NCI-H1105 treated with DMSO at 0.1 percent for 48 hours (cell line): ENCODE data around the gene FAM98B.

Experiments
- DNase-seq: peaks from one replicate; lab custom pipeline; 2025; lab: John Stamatoyannopoulos, UW

Gene FAM98B

DNA sequence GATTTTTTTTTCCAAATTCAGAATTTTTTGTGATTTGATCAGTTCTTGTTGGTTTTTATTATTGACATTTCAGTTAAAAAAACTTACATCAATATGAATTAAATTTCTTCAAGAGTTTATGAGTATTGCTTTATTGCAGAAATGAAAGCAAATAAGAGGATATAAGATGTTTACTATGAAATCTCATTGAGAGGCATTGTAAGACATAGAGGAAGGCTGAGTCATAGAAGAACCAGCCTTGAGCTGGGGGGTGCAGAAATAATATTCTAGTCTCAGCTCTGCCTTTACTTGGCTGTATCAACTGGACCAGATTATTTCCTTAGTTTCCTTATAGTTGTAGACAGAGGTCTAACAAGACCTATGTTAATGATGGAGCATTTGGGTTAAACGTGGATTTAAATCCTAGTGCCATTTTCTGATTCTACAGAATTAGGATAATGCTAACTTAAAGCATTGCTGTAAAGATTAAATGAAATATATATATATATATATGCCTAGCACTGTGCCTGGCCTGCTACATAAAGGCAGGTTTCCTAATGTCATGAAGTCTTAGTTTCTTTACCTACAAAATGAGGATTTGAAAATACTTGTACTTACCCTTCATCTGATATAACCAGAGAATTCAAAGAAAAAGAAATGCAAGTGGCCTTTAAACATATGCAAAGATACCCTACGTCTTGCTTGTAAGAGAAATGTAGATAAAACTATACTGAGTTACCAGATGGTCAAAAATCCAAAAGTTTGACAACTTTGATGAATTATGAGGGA, 7.3 kb downstream of the FAM98B start:
- DNase-seq = no peak

DNA sequence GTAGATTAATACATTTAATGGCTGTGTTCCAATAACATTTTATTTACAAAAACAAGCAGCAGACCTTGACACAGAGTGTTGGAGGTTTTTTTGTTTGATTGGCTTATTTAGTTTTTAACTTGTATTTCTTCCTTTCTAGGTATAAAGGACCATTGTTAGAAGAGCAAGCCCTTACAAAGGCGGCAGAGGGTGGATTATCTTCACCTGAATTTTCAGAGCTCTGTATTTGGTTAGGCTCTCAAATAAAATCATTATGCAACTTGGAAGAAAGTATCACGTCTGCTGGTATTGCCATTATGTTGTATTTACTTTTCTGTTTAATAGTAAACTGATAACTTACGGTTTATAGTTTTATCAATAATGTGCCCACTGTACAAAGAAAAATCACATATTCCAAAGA, 10.0 kb downstream of the FAM98B start:
- DNase-seq = peak; percentile 65

DNA sequence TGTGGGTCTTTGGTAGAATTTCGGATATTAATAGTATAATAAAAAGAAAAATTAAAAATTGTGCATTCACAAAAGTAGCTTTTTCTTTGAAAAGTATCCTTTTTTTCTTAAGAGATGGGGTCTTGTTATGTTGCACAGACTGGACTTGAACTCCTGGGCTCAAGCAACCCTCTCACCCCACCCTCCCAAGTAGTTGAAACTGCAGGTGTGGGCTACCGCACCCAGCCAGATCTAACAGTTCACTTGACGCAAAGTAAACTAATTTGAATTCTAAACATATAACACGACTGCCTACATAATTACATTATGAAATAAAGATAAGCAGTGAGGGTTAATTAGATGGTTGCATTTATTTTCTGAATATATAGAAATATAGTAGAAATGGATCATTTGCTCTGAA, 10.7 kb downstream of the FAM98B start:
- no peak for DNase-seq

DNA sequence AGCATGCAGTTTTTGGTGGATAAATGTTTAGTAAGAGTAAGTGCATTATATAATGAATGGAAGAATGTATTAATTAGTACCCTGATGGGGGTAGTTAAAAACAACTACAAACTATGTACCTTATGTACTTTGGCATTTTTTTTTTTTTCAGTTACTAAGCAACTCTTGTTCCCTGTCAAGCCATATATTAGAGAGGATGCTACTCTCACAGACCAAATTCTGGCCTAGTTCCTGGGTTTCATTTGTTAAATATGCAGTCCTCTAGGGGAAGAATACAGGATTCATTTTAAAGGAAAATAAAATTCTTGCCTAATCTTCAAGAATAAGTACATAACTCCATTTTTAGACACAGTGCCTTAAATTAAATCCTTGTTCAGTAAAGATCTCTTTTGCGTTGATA, 16.9 kb downstream of the FAM98B start:
- no peak for DNase-seq

DNA sequence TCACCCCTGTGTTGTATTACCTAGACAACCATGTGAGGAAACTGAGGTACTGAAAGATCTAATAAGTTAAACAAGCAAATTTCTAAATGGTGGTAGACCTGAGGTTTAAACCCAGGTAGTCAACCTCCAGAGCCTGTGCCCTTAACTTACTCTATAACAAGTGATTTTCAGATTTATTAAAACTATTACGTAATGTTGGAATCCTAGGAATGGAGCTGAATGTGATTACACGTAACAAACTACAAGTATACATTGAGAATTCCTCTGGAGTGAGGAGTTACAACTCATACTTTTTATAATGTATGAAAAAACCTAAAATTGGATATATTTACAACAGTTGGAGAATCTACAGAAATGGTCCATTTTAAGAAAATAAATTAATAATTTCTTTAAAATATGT, 18.0 kb downstream of the FAM98B start:
- no peak for DNase-seq

DNA sequence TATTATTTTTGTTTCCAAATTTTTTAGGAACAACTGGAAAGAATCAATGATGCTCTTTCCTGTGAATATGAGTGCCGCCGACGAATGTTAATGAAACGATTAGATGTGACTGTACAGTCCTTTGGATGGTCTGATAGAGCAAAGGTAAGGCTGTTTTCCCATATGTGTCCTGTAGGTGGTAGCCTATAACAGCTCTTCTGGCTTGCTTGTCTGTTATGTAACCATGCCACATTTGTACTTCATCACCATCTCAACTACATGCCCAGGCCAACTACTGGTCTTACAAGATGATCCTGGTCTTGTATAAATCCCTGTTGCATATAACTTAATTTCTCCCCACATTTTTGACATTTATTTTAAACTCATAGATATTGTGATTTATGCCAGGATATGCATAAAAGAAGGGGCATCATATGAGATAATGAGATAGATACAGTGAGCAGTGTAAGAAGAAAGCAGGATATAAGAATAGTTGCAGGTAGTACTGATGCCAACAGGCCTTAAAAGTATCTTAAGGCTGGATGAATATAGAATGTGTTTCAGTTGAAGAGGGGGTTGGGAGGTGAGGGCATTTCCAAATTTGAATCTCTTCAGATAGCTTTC, 20.3 kb downstream of the FAM98B start:
- peak; percentile 27 for DNase-seq

DNA sequence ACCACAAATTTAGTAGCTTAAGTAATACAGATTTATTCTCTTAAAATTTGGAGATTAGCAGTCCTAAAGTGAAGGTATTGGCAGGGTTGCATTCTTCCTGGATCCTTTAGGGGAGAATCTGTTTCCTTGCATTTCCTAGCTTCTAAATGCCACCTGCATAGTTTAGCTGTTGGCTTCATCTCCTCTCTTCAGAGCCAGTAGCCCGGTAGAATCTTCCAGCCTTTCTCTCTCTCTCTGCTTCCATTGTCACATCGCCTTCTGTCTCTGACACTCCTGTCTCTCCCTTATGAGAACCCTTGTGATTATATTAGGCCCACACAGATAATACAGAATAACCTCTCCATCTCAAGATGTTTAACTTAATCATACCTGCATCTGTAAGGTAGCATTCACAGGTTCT, 21.4 kb downstream of the FAM98B start:
- DNase-seq = no peak

DNA sequence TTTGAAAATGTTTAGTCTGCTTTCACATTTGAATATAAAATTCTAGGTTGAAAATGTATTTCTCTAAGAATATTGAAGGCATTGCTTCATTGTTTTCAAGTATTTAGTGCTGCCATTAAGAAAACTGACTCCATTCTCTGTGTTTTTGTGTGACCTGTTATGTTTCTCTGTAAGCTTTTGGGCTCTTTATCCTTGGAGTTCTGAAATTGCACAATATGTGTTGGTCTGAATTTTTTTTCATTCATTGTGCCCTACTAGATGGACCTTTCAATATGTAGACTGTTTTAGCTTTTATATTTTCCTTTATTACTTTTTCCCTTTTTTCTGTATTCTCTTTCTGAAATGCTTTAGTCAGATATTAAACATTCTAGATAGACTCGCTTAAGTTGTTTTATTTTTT, 22.2 kb downstream of the FAM98B start:
- no peak for DNase-seq

DNA sequence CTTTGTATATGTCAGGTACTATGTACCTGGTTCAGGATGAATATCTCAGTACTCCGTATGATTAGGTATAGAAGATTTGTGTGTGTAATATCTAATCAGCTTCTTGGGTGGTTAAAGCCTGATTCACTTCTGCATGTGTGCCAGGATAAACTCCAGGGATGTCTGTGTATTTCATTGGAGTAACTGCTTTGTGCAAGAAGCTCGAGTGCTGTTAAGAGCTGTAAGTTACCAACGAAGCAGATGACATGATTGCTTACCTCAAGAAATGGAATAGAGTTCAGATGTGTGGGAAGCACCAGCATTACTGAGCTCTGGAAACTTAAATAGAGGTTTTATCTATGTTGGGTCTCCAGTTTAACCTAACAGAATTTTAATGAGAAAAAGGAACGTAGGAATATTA, 23.7 kb downstream of the FAM98B start:
- DNase-seq = no peak

DNA sequence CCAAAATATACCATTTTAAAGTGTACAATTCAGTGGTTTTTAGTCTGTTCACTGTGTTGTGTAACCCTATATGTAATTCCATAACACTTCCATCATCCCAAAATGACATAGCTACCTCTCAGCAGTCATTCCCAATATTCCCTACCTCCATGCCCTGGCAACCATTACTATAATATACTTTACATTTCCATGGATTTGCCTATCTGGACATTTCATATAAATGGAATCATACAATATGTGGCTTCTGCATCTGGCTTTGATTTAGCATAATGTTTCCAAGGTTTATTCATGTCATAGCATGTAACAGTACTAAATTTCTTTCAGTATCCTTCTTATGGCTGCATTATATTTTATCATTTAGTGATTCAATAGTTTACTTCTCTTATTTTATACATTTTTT, 25.3 kb downstream of the FAM98B start:
- DNase-seq = no peak

DNA sequence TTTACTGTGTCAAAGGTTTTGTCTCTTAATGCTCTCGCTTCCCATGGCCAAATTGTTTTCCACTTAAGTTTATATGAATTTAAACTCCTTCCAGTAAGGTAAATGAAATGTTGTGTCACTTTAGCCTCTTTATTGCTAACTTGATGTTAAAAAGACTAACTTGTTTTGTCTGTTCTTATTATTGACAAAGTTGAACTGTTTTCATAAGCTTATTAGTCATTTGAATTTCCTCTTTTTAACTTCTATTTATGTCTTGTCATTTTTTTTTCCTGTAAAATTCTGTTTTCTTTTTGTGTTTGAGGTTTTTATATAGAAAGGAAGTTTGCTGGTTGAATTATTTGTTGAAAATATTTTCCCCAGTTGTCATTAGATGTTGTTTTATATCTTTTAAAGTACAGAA, 25.8 kb downstream of the FAM98B start:
- DNase-seq = no peak

DNA sequence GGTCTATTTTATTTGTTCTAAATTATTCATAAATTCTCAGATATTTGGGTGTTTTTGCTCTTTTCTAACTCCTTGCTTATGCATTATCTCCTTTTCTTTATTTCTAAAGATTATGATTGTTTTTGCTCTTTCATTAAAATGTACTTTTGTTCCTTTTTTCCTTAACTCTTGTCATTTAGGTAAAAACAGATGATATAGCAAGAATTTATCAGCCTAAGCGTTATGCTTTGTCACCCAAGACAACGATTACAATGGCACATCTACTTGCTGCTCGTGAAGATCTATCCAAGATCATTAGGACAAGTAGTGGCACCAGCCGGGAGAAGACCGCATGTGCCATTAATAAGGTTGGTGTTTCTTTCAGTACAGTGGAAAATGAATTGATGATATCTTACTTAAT, 27.2 kb downstream of the FAM98B start:
- DNase-seq = no peak

DNA sequence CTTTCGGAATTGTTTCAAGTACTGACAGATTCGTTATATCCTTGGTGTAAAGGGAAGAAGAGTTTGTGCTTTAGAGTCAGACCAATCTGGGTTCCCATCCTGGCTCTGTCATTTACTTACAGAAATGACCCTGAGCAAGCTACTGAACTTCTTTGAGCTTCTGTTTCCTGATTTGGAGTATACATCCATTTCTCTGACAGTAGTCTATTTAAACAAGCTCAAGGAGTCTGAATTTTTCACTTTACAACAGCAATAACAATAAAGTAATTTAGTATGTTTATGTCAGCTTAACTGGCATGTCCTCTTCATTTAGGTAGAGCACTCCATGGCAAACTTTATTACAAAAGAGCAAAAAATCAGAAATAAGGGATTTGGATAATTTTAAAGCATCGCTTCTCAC, 27.8 kb downstream of the FAM98B start:
- DNase-seq = no peak

DNA sequence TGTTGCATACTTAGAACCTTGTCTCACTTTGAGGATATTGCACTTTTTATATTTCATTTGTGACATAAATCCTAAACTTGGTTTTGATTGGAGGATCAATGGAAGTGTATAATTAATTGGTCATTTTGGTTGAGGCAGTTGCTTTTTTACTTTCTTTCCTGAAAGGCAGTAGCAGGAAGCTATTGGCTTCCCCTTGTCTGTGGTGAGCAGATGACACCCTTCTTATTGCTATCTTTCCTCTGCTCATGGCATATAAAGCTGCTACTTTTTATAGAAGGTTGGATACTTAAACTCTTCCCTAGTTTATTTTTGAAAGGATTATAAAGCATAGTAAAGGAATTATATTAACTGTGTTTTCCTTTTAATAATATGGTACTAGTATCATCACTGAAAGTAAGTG, 28.6 kb downstream of the FAM98B start:
- DNase-seq = no peak

DNA sequence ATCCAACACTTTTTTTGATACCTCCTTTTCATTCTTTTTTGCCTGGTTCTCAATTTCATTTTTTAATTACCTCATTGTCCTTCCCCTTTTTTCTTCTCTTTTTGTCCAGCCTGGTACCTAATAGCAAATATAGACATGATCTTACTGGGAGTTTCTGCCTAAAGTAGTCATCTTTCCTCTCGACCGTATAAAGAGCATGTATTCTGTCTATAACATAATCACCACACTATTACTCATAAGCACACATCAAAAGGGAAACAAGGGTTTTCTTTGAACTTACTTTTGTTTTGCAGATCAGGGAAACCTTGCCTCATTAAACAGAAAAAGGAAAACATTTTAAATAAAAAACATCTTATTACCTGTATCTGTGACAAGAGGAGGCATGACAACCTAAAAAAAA, 33.0 kb downstream of the FAM98B start:
- no peak for DNase-seq

DNA sequence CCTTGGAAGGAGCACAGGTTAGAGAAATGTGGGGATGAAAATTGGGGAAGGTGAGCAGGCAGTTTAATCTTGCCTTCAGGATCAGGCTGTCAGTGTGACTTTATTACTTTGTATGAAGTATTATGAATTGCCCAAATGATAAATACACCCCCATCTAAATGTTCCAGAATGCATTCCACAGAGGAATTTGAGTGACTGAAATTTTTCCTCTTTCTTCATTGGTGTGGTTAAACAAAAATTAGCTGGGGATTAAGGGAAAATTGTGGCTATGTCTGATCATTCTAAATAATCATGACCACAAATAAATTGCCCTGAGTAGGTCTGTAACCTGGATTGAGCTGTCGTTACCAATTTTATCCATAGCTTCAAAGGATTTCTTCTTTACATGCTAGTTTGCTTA, 33.5 kb downstream of the FAM98B start:
- DNase-seq = no peak

DNA sequence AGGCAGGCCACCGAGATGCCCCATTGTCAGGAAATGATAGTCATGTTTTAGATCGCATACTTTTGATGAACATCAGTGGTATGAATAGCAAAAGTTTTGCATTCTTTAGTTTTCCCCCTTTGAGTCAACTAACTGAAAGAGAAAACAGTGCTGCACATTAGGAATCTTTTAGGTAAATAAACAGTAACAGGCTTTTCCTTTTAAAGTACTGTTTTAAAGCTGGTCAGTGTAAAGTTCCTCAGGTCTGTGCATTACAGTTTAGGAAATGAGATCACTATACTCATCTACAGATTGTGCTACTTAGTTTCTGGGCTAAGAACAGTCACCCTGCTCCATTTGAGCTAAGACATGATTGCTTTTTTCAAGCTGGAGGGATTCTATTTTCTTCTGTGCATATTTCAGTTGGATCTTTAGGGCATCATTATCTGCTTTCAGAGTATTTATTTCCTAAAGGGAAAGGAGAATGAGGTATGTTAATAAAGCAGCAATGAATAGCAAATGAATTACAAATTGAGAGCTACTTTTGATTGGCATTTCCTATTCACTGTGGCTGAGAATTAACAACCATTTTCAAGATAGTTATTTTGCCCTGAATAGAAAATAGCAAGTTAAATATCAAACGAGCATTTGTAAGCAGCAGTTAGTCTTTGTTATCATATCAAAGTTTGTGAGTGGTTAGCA, 36.5 kb downstream of the FAM98B start:
- no peak for DNase-seq

DNA sequence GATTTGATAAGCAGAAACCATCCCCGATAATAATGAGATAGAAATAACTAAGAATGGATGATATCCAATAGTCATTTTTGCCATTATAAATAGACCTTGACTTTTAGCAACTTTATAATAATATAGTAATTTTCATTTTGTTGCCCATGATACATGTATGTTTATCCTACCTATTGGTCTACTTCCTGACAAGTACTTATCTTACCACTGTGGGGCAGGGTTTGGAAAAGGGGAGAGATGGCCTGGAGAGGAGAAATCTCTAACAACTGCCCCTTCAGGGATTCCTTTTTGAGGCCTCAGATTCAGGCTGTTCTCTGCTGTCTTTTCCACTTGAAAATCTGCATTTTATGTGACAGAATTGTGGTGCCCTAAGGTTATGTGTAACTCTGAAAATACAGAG, 42.2 kb downstream of the FAM98B start:
- no peak for DNase-seq

DNA sequence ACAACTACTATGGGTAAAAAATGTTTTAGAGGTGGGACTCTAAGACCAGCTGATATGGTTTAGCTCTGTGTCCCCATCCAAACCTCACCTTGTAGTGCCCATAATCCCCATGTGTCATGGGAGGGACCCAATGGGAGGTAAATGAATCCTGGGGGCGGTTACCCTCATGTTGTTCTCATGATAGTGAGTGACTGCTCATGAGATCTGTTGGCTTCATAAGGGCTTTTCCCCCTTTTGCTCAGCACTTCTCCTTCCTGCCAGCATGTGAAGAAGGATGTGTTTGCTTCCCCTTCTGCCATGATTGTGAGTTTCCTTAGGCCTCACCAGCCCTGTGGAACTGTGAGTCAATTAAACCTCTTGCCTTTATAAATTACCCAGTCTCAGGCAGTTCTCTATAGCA, 45.7 kb downstream of the FAM98B start:
- no peak for DNase-seq

DNA sequence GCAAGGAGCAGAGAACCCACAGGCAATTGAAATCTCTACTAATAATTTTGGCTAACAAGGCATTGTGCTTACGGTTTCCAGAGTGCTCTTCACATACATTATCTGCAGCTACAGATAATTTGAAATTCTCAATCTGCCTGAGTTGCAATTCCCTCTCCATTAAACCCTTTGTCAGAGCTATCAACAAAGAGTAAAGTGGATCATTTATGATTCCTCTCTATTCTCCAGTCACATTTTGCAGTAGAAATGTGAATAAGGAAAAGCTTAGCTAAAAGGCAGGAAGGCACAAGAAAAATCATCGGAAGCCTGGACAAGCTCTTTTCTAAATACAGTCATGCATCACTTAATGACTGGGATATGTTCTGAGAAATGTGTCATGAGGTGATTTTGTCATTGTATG, 49.6 kb downstream of the FAM98B start:
- peak; percentile 73 for DNase-seq

DNA sequence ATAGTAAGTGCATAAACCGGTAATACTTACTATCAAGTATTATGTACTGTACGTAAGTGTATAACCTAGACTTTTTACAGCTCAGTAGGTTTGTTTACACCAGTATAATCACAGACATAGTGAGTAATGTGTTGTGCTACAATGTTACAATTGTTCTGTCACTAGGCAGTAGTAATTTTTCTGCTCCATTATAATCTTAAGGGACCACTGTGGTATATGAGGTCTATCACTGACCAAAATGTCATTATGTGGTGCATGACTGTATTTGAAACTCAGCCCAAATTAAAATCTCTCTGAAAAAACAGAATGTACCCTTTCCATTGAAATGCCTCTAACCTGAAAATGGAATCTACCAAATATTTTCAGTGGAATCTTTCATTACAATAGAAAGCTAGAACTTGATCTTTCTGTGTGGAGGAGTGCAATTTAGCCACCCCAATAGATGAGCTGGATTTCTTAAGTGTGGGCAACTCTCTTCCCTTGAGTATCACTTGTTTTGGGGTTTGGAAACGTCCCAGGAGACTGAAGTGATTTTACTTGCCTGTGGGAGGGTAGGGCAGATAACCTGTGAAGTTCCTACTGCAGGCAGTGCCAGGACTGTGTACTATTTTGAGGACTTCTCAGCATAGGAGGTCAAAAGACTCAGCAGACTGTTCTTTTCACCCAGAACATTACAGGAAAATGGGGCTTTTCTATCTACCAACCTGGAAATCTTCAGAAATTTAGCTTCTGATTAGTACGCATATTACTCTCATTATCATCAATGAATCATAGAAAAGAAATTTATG, 50.9 kb downstream of the FAM98B start:
- no peak for DNase-seq

DNA sequence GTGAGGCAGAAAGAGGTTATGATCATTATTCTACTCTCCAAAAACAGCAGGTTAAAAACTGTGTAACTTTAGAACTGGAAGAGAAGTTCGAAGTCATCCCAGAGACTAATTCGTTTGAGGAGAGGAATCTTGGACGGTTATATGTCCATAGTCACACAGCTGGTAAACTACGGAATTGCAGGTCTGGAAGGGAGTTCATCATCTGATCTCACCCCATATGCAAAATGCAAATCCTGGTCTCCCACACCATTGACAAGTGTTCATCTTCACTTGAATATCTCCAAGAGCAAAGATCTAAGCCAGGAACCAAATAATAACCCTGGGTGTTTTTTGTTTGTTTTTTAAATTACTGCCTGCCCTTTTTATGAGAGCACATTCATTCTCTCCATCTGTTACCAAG, 53.1 kb downstream of the FAM98B start:
- DNase-seq = no peak

DNA sequence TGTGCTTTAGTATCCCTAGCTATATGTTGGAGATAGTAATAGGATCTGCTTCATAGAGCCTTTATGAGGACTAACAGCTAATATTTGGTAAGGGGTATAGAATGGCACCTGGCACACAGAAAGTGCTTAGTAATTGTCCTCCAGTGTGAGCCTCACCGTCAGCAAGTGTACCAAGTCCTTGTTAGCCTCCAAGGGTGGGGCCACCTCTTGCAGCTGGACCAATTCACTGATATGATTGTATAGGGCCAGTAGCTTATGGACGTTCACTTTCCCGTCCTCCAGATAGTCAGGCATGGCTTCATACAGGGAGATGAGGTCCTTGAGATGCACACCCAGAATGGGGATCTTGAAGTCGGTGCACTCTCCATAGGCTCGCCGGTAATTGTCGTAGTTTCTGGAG, 53.6 kb downstream of the FAM98B start:
- no peak for DNase-seq
